Esophagus mucosa (tissue), 1 donor: ENCODE results near the gene PRKAG2. TPM values are rescaled to one million over a fixed set of nuclear protein-coding genes. Genes with fewer than 3 reads are reported as not detected.
A peak's percentile ranks its signal among the peaks of the same experiment; 100 is the strongest.
"Not testable (repeated sequence)": the region's sequence is repeated elsewhere in the genome, so short reads cannot be mapped to it uniquely, and the experiment has no call there.

ENCODE experiments used
- ATAC-seq: fragments of 200-7000 bp; cut with Tn5 transposase; one replicate; pipeline ENCODE4 v1.9.1; 2020
- total RNA-seq: library from RNA; stranded (reverse); gene quantifications from one replicate; pipeline ENCODE4 v1.2.4, GENCODE V29; 2023
- donor health status: DM: yes; HTN: yes; CAD: no.

The PRKAG2 gene
- total RNA-seq, 1 donor from 2014 or later = 9.5 TPM

- ATAC-seq = no peak
Measured at GRCh38 chr7:151849879-151850260, 27.0 kb downstream of the PRKAG2 start.

GRCh38 chr7:151849008-151849878 lies 27.7 kb downstream of the PRKAG2 start:
- ATAC-seq = no peak

GRCh38 chr7:151847681-151848081 lies 29.2 kb downstream of the PRKAG2 start:
- no peak for ATAC-seq

GRCh38 chr7:151847136-151847535 lies 29.8 kb downstream of the PRKAG2 start:
- ATAC-seq = no peak

- ATAC-seq = no peak
Measured at GRCh38 chr7:151845412-151846205, 31.3 kb downstream of the PRKAG2 start.

- ATAC-seq = no peak
Measured at GRCh38 chr7:151844825-151845200, 32.1 kb downstream of the PRKAG2 start.

- ATAC-seq = peak; percentile 54
Measured at GRCh38 chr7:151844071-151844824, 32.7 kb downstream of the PRKAG2 start.

GRCh38 chr7:151843181-151843580 lies 33.7 kb downstream of the PRKAG2 start:
- no peak for ATAC-seq

GRCh38 chr7:151841395-151842051 lies 35.4 kb downstream of the PRKAG2 start:
- not testable (repeated sequence) for ATAC-seq

GRCh38 chr7:151840088-151840910 lies 36.6 kb downstream of the PRKAG2 start:
- no peak for ATAC-seq

- peak; percentile 30 for ATAC-seq
Measured at GRCh38 chr7:151839451-151839921, 37.4 kb downstream of the PRKAG2 start.

GRCh38 chr7:151838861-151839381 lies 38.0 kb downstream of the PRKAG2 start:
- peak; percentile 72 for ATAC-seq

- no peak for ATAC-seq
Measured at GRCh38 chr7:151838072-151838471, 38.8 kb downstream of the PRKAG2 start.

- no peak for ATAC-seq
Measured at GRCh38 chr7:151837285-151838042, 39.5 kb downstream of the PRKAG2 start.

- no peak for ATAC-seq
Measured at GRCh38 chr7:151836927-151837205, 40.0 kb downstream of the PRKAG2 start.

- no peak for ATAC-seq
Measured at GRCh38 chr7:151836191-151836926, 40.6 kb downstream of the PRKAG2 start.

- ATAC-seq = no peak
Measured at GRCh38 chr7:151835636-151836035, 41.3 kb downstream of the PRKAG2 start.

- no peak for ATAC-seq
Measured at GRCh38 chr7:151834271-151835035, 42.5 kb downstream of the PRKAG2 start.

GRCh38 chr7:151833691-151834090 lies 43.2 kb downstream of the PRKAG2 start:
- ATAC-seq = no peak
